NB4 (cell line): ENCODE results near the gene POLR3H.
A peak's percentile ranks its signal among the peaks of the same experiment; 100 is the strongest.

ENCODE experiments used
- DNase-seq: peaks from one replicate; pipeline ENCODE4 v3.0.0; 2010; ENCODE audit warnings: low read depth
- H3K4me3 ChIP-seq: one replicate; pipeline ENCODE4 v1.5.1; 2011; ENCODE audit warnings: mild to moderate bottlenecking, low read depth, low read length, moderate library complexity
- CTCF ChIP-seq: IDR thresholded peaks from one replicate; pipeline ENCODE4 v1.5.1; 2012; ENCODE audit warnings: low read depth, low read length
- MAX ChIP-seq: IDR thresholded peaks from 2 replicates; pipeline ENCODE4 v1.6.1; 2011; ENCODE audit warnings: low read depth, low read length
- MYC ChIP-seq: IDR thresholded peaks from 2 replicates; pipeline ENCODE4 v1.6.1; 2011; ENCODE audit warnings: low read depth, low read length
- POLR2A ChIP-seq: IDR thresholded peaks from 2 replicates; pipeline ENCODE4 v1.6.1; 2011; ENCODE audit warnings: mild to moderate bottlenecking; ENCODE audit not compliant: insufficient read length; ENCODE audit errors: extremely low read depth

POLR3H gene

GRCh38 chr22:41535244-41535643 lies 9.0 kb downstream of the POLR3H start:
- no peak for DNase-seq
- TF ChIP-seq POLR2A (no peak), MAX (no peak), CTCF (no peak), MYC (no peak)
- H3K4me3 ChIP-seq: no peak overlapping the region

- no peak overlapping the region for H3K4me3 ChIP-seq
- DNase-seq: no peak
- TF ChIP-seq POLR2A (no peak), MAX (no peak), CTCF (no peak), MYC (no peak)
Measured at GRCh38 chr22:41534219-41534618, 10.1 kb downstream of the POLR3H start.

GRCh38 chr22:41532908-41533825 lies 11.1 kb downstream of the POLR3H start:
- no peak overlapping the region for H3K4me3 ChIP-seq
- peak; percentile 73 for DNase-seq
- TF ChIP-seq MAX: no peak
- peak; percentile 75 for TF ChIP-seq CTCF

GRCh38 chr22:41531715-41532477 lies 12.4 kb downstream of the POLR3H start:
- H3K4me3 ChIP-seq: no peak overlapping the region
- no peak for TF ChIP-seq MYC
- no peak for TF ChIP-seq POLR2A
- no peak for TF ChIP-seq CTCF
- DNase-seq: no peak

- no peak overlapping the region for H3K4me3 ChIP-seq
- DNase-seq: no peak
- no peak for TF ChIP-seq MAX
Measured at GRCh38 chr22:41530890-41531714, 13.2 kb downstream of the POLR3H start.
